A549 (cell line): ENCODE data around the gene DISP3. TPM values are rescaled to one million over a fixed set of nuclear protein-coding genes. Genes with fewer than 3 reads are reported as not detected.

Source experiments
- ATAC-seq, 2 experiments: fragments of 200-7000 bp in 1 of 2; fragments of >200 bp in 1 of 2; cut with Nextera tagmentation in 1 of 2; cut with Tn5 transposase in 1 of 2; 3 replicates each; pipeline versions ENCODE4 v1.8.0 to v1.9.1; 2018 to 2020; ENCODE audit warnings: mild to moderate bottlenecking in 1 of 2, moderate library complexity in 1 of 2
- CTCF ChIA-PET: fragments of 300-600 bp; sonication (Branson Sonifier 250); formaldehyde crosslinking; extraction: SDS; loops from one replicate; lab custom pipeline; 2021; ENCODE audit warnings: antibody characterized with exemption, inconsistent platforms; lab: Yijun Ruan, JAX
- POLR2A ChIA-PET: fragments of 350-600 bp; formaldehyde crosslinking; extraction: SDS; loops from one replicate; lab custom pipeline; 2021; ENCODE audit warnings: antibody characterized with exemption, inconsistent platforms; lab: Yijun Ruan, JAX
- DNase-seq, 2 experiments: peaks; one replicate each; pipeline versions ENCODE4 v3.0.0 to v3.0.0-alpha.2; 2011 to 2016; ENCODE audit warnings: low read depth in 1 of 2, low spot score in 1 of 2
- FAIRE-seq: peaks from 2 replicates; lab custom pipeline; 2011; peaks lifted over from hg19 to GRCh38; lab: Jason Lieb, UNC
- H3K27ac ChIP-seq, 2 experiments: fragments of >200 bp; sonication (Bioruptor Twin); formaldehyde crosslinking; 3 replicates each; pipeline ENCODE4 v1.5.1; 2016 to 2017
- H3K4me1 ChIP-seq: fragments of >200 bp; sonication (Bioruptor Twin); formaldehyde crosslinking; 3 replicates; pipeline ENCODE4 v1.6.1; 2016
- H3K4me2 ChIP-seq: fragments of >200 bp; sonication (Bioruptor Twin); formaldehyde crosslinking; 3 replicates; pipeline ENCODE4 v1.6.1; 2016
- H3K4me3 ChIP-seq: fragments of >200 bp; sonication (Bioruptor Twin); formaldehyde crosslinking; 3 replicates; pipeline ENCODE4 v1.5.1; 2016
- H3K9me3 ChIP-seq: fragments of >200 bp; sonication (Bioruptor Twin); formaldehyde crosslinking; 3 replicates; pipeline ENCODE4 v1.6.1; 2016
- ATOH8 ChIP-seq: fragments of 250-450 bp; sonication (Bioruptor Pico); IDR thresholded peaks from 2 replicates; pipeline ENCODE4 v1.5.0; 2020; ENCODE audit warnings: low read depth, mild to moderate bottlenecking, moderate library complexity
- BCL3 ChIP-seq: fragments of >200 bp; sonication (Bioruptor Twin); formaldehyde crosslinking; IDR thresholded peaks from 3 replicates; pipeline ENCODE4 v1.6.1; 2016
- BHLHE40 ChIP-seq: IDR thresholded peaks from 2 replicates; pipeline ENCODE4 v1.6.1; 2012; ENCODE audit warnings: low read depth, low read length, inconsistent platforms
- CBX2 ChIP-seq: fragments of 200-600 bp; sonication (generic); IDR thresholded peaks from 2 replicates; pipeline ENCODE4 v1.6.1; 2016; ENCODE audit warnings: low read depth, mild to moderate bottlenecking, borderline replicate concordance
- CEBPB ChIP-seq, 2 experiments: fragments of >200 bp in 1 of 2; sonication (Bioruptor Twin) in 1 of 2; formaldehyde crosslinking in 1 of 2; IDR thresholded peaks; 2 replicates each; pipeline ENCODE4 v1.6.1; 2012 to 2016
- CHD2 ChIP-seq: fragments of 150-350 bp; IDR thresholded peaks from 2 replicates; pipeline ENCODE4 v1.6.1; 2014; ENCODE audit warnings: low read length; ENCODE audit not compliant: partially characterized antibody
- CTCF ChIP-seq: fragments of >200 bp; sonication (Bioruptor Twin); formaldehyde crosslinking; IDR thresholded peaks from 3 replicates; pipeline ENCODE4 v1.5.1; 2016
- E2F6 ChIP-seq: IDR thresholded peaks from 2 replicates; pipeline ENCODE4 v1.6.1; 2012; ENCODE audit warnings: low read depth, borderline replicate concordance
- ESRRA ChIP-seq: fragments of 150-350 bp; IDR thresholded peaks from 2 replicates; pipeline ENCODE4 v1.6.1; 2014; ENCODE audit warnings: mild to moderate bottlenecking, low read length, borderline replicate concordance
- FOXS1 ChIP-seq: fragments of 250-450 bp; sonication (Bioruptor Pico); IDR thresholded peaks from 2 replicates; pipeline ENCODE4 v1.5.0; 2020; ENCODE audit warnings: mild to moderate bottlenecking, moderate library complexity
- HDAC2 ChIP-seq: fragments of 200-600 bp; sonication (generic); IDR thresholded peaks from 2 replicates; pipeline ENCODE4 v1.6.1; 2016
- HEYL ChIP-seq: fragments of 250-450 bp; sonication (Bioruptor Pico); IDR thresholded peaks from 2 replicates; pipeline ENCODE4 v1.8.0; 2021; ENCODE audit warnings: mild to moderate bottlenecking, moderate library complexity
- HOXA7 ChIP-seq: fragments of 250-450 bp; sonication (Bioruptor Pico); IDR thresholded peaks from 2 replicates; pipeline ENCODE4 v1.5.0; 2020; ENCODE audit warnings: mild to moderate bottlenecking, moderate library complexity
- HOXB13 ChIP-seq: fragments of 250-450 bp; sonication (Bioruptor Pico); IDR thresholded peaks from 2 replicates; pipeline ENCODE4 v1.5.0; 2020; ENCODE audit warnings: low read depth, mild to moderate bottlenecking, moderate library complexity
- HOXB5 ChIP-seq: fragments of 250-450 bp; sonication (Bioruptor Pico); IDR thresholded peaks from 2 replicates; pipeline ENCODE4 v1.5.0; 2020; ENCODE audit warnings: mild to moderate bottlenecking, moderate library complexity
- JUNB ChIP-seq: fragments of >200 bp; sonication (Bioruptor Twin); formaldehyde crosslinking; IDR thresholded peaks from 2 replicates; pipeline ENCODE4 v1.6.1; 2016
- MAFK ChIP-seq: fragments of 450-650 bp; IDR thresholded peaks from 2 replicates; pipeline ENCODE4 v1.6.1; 2014; ENCODE audit not compliant: partially characterized antibody
- MAX ChIP-seq: IDR thresholded peaks from 2 replicates; pipeline ENCODE4 v1.6.1; 2012
- MAZ ChIP-seq: fragments of 150-350 bp; IDR thresholded peaks from 2 replicates; pipeline ENCODE4 v1.6.1; 2014; ENCODE audit warnings: antibody characterized with exemption, low read depth, low read length, borderline replicate concordance
- POLR2AphosphoS2 ChIP-seq: conservative IDR thresholded peaks from 2 replicates; pipeline ENCODE4 v1.6.1; 2012; ENCODE audit warnings: low read length, improper control_type of control experiment, inconsistent platforms
- RARB ChIP-seq: fragments of 250-450 bp; sonication (Bioruptor Pico); IDR thresholded peaks from 2 replicates; pipeline ENCODE4 v1.8.0; 2021; ENCODE audit warnings: mild to moderate bottlenecking, moderate library complexity
- RFX5 ChIP-seq: fragments of 450-650 bp; IDR thresholded peaks from 2 replicates; pipeline ENCODE4 v1.7.1; 2014; ENCODE audit warnings: antibody characterized with exemption, mild to moderate bottlenecking, moderate library complexity
- RNF2 ChIP-seq: fragments of 200-600 bp; sonication (generic); IDR thresholded peaks from 2 replicates; pipeline ENCODE4 v1.6.1; 2016; ENCODE audit warnings: low read depth, mild to moderate bottlenecking, antibody characterized with exemption, moderate library complexity, borderline replicate concordance
- SREBF2 ChIP-seq: fragments of 450-650 bp; IDR thresholded peaks from 2 replicates; pipeline ENCODE4 v1.6.1; 2014; ENCODE audit warnings: mild to moderate bottlenecking, moderate library complexity
- TFCP2L1 ChIP-seq: fragments of 250-450 bp; sonication (Bioruptor Pico); IDR thresholded peaks from 2 replicates; pipeline ENCODE4 v1.5.0; 2021; ENCODE audit warnings: mild to moderate bottlenecking
- ZNF302 ChIP-seq: fragments of 250-450 bp; sonication (Bioruptor Pico); IDR thresholded peaks from 2 replicates; pipeline ENCODE4 v1.9.0; 2021; ENCODE audit warnings: inconsistent platforms, mild to moderate bottlenecking, moderate library complexity
- WGBS: methylation state at CpG from one replicate; pipeline ENCODE4 v1.1.6; 2017; ENCODE audit errors: missing lambda C conversion rate; 5-methylcytosine and 5-hydroxymethylcytosine counted together
- polyA plus RNA-seq, 4 experiments: library from polyadenylated mRNA; depleted of rRNA in 3 of 4; stranded (reverse); fragments of >200 nt; fragmentation: RNase III in 1 of 4; extraction: RNeasy Plus Mini Kit Qiagen cat#74134 plus additional on column Dnase treatment in 1 of 4; gene quantifications; 2 replicates in 3 of 4; 3 replicates in 1 of 4; pipeline ENCODE4 v1.2.3, GENCODE V29; 2011 to 2017

Gene DISP3
- polyA plus RNA-seq, 2 of the 4 experiments (the other 2 are of a cell fraction) = 0.09 to 0.22 TPM

GRCh38 chr1:11566042-11566850 is 87.3 kb downstream of the DISP3 start:
- ChIA-PET CTCF (interaction anchor here (0.9 kb wide), 1 partner anchor 76 kb away, joined by 3 read pairs; no protein-coding TSS in a partner anchor), POLR2A (no interaction called here)
- DNase-seq = no peak
- no peak for ATAC-seq
- WGBS = 39% methylated on average over 12 of the region's 16 CpGs
- Histone ChIP-seq H3K4me3 (no peak overlapping the region), H3K27ac (no peak overlapping the region), H3K4me2 (no peak overlapping the region), H3K9me3 (no peaks in the 10 kb centered on the region), H3K4me1 (no peaks in the 10 kb centered on the region)
- TF ChIP-seq RFX5 (no peak), CTCF (no peak), HOXB13 (no peak)
- no peak for FAIRE-seq

GRCh38 chr1:11567244-11568065 is 88.5 kb downstream of the DISP3 start:
- Histone ChIP-seq H3K4me2 (no peak overlapping the region), H3K27ac (no peak overlapping the region), H3K9me3 (no peaks in the 10 kb centered on the region), H3K4me1 (no peaks in the 10 kb centered on the region), H3K4me3 (no peak overlapping the region)
- CTCF ChIA-PET = no interaction called here
- no peak for TF ChIP-seq TFCP2L1
- no peak for TF ChIP-seq CEBPB (IDR thresholded peaks at IDR 0.05)
- TF ChIP-seq MAZ = no peak
- no peak for TF ChIP-seq CBX2
- TF ChIP-seq JUNB = no peak
- TF ChIP-seq MAX = no peak
- ATAC-seq = no peak
- POLR2A ChIA-PET = no interaction called here
- WGBS = 47% methylated on average over 11 of the region's 11 CpGs
- FAIRE-seq = no peak
- no peak for DNase-seq

- no peak overlapping the region for H3K4me2 ChIP-seq
- CTCF ChIA-PET = no interaction called here
- POLR2A ChIA-PET = no interaction called here
- no peak for DNase-seq
- 32% methylated on average over 8 of the region's 8 CpGs for WGBS
- no peaks in the 10 kb centered on the region for H3K9me3 ChIP-seq
- no peak overlapping the region for H3K27ac ChIP-seq
- no peaks in the 10 kb centered on the region for H3K4me1 ChIP-seq
- no peak for ATAC-seq
- no peak for FAIRE-seq
- H3K4me3 ChIP-seq = no peak overlapping the region
- TF ChIP-seq RARB (CRISPR knock-in tag) = no peak
- no peak for TF ChIP-seq RNF2
- no peak for TF ChIP-seq ZNF302 (CRISPR knock-in tag)
- no peak for TF ChIP-seq E2F6
- no peak for TF ChIP-seq HOXA7 (CRISPR knock-in tag)
- no peak for TF ChIP-seq HDAC2
- TF ChIP-seq MAFK = no peak
- no peak for TF ChIP-seq BHLHE40
- no peak for TF ChIP-seq HEYL (CRISPR knock-in tag)
- TF ChIP-seq POLR2AphosphoS2 = no peak
- TF ChIP-seq ATOH8 (CRISPR knock-in tag) = no peak
- TF ChIP-seq CHD2 = no peak
- no peak for TF ChIP-seq HOXB5 (CRISPR knock-in tag)
- no peak for TF ChIP-seq BCL3
- TF ChIP-seq FOXS1 = no peak
- TF ChIP-seq SREBF2 = no peak
- TF ChIP-seq RFX5 = no peak
- TF ChIP-seq ESRRA = no peak
- no peak for TF ChIP-seq HOXB13
These were observed 89.7 kb downstream of the DISP3 start for GRCh38 chr1:11568687-11569086.
